WTC11 (cell line): ENCODE results near the gene ILK. TPM values are rescaled to one million over a fixed set of nuclear protein-coding genes. Genes with fewer than 3 reads are reported as not detected.
A peak's percentile ranks its signal among the peaks of the same experiment; 100 is the strongest.

Experiments used
- ATAC-seq: fragments of 200-7000 bp; cut with Tn5 transposase; 2 replicates; pipeline ENCODE4 v1.10.0; 2021; ENCODE audit warnings: mild to moderate bottlenecking, moderate library complexity
- CTCF ChIA-PET: fragments of 300-600 bp; sonication (Branson Sonifier 250); formaldehyde crosslinking; loops from one replicate; lab custom pipeline; 2021; ENCODE audit warnings: antibody characterized with exemption; lab: Charles Lee
- POLR2A ChIA-PET: fragments of 350-600 bp; sonication (Branson Sonifier 250); formaldehyde crosslinking; loops from one replicate; lab custom pipeline; 2021; ENCODE audit warnings: antibody characterized with exemption; lab: Charles Lee
- DNase-seq: peaks from one replicate; pipeline ENCODE4 v3.0.0; 2021; ENCODE audit warnings: low spot score
- H3K27ac Mint-ChIP-seq: 2 replicates; pipeline ENCODE4 v1.8.0; 2021; ENCODE audit warnings: mixed read lengths
- H3K27me3 Mint-ChIP-seq: 2 replicates; pipeline ENCODE4 v1.8.0; 2021; ENCODE audit warnings: low read depth, mild to moderate bottlenecking, moderate library complexity, mixed read lengths
- H3K36me3 Mint-ChIP-seq: 2 replicates; pipeline ENCODE4 v1.8.0; 2021; ENCODE audit warnings: mixed read lengths
- H3K4me1 Mint-ChIP-seq: 2 replicates; pipeline ENCODE4 v1.8.0; 2022; ENCODE audit warnings: mixed read lengths
- H3K4me3 Mint-ChIP-seq: 2 replicates; pipeline ENCODE4 v1.8.0; 2021; ENCODE audit warnings: mild to moderate bottlenecking, moderate library complexity, mixed read lengths
- H3K9me3 Mint-ChIP-seq: 2 replicates; pipeline ENCODE4 v1.8.0; 2021; ENCODE audit warnings: mixed read lengths
- AR ChIP-seq: fragments of 250-450 bp; sonication (Bioruptor Pico); IDR thresholded peaks from 2 replicates; pipeline ENCODE4 v1.9.0; 2021; ENCODE audit warnings: mild to moderate bottlenecking
- ATF6 ChIP-seq: sonication (generic); formaldehyde crosslinking; IDR thresholded peaks from 2 replicates; pipeline ENCODE4 v1.8.1; 2023; ENCODE audit warnings: mild to moderate bottlenecking, missing genetic modification reagents
- CREB1 ChIP-seq: sonication (generic); formaldehyde crosslinking; IDR thresholded peaks from 2 replicates; pipeline ENCODE4 v1.8.0; 2023; ENCODE audit warnings: mild to moderate bottlenecking, missing genetic modification reagents
- E2F4 ChIP-seq: sonication (generic); formaldehyde crosslinking; IDR thresholded peaks from 2 replicates; pipeline ENCODE4 v1.8.1; 2022; ENCODE audit warnings: low read depth, mild to moderate bottlenecking, moderate library complexity, missing genetic modification reagents, borderline replicate concordance
- ELF4 ChIP-seq: sonication (generic); formaldehyde crosslinking; IDR thresholded peaks from 2 replicates; pipeline ENCODE4 v1.8.1; 2022; ENCODE audit warnings: low read depth, mild to moderate bottlenecking, moderate library complexity, missing genetic modification reagents
- FOXK1 ChIP-seq: sonication (generic); formaldehyde crosslinking; IDR thresholded peaks from 2 replicates; pipeline ENCODE4 v1.8.0; 2022; ENCODE audit warnings: mild to moderate bottlenecking, moderate library complexity, missing genetic modification reagents
- FOXP1 ChIP-seq: sonication (generic); formaldehyde crosslinking; IDR thresholded peaks from 2 replicates; pipeline ENCODE4 v1.8.0; 2022; ENCODE audit warnings: missing genetic modification reagents, mild to moderate bottlenecking, moderate library complexity, borderline replicate concordance
- MYBL2 ChIP-seq: sonication (generic); formaldehyde crosslinking; IDR thresholded peaks from 2 replicates; pipeline ENCODE4 v1.8.1; 2023; ENCODE audit warnings: mild to moderate bottlenecking, moderate library complexity, missing genetic modification reagents
- NFATC4 ChIP-seq: fragments of 250-450 bp; sonication (Bioruptor Pico); IDR thresholded peaks from 2 replicates; pipeline ENCODE4 v1.9.0; 2021; ENCODE audit warnings: mild to moderate bottlenecking
- NFYB ChIP-seq: sonication (generic); formaldehyde crosslinking; conservative IDR thresholded peaks from 2 replicates; pipeline ENCODE4 v1.8.0; 2022; ENCODE audit warnings: low read depth, missing genetic modification reagents
- NR1H2 ChIP-seq: sonication (generic); formaldehyde crosslinking; IDR thresholded peaks from 2 replicates; pipeline ENCODE4 v1.9.0; 2021; ENCODE audit warnings: mild to moderate bottlenecking, moderate library complexity, missing genetic modification reagents
- NR2C2 ChIP-seq: sonication (generic); formaldehyde crosslinking; IDR thresholded peaks from 2 replicates; pipeline ENCODE4 v1.8.0; 2022; ENCODE audit warnings: mild to moderate bottlenecking, missing genetic modification reagents
- PREB ChIP-seq: sonication (generic); formaldehyde crosslinking; IDR thresholded peaks from 2 replicates; pipeline ENCODE4 v1.8.1; 2022; ENCODE audit warnings: mild to moderate bottlenecking, missing genetic modification reagents, moderate library complexity, borderline replicate concordance
- RELA ChIP-seq: sonication (generic); formaldehyde crosslinking; IDR thresholded peaks from 2 replicates; pipeline ENCODE4 v1.8.1; 2022; ENCODE audit warnings: missing genetic modification reagents, mild to moderate bottlenecking, borderline replicate concordance
- RORB ChIP-seq: fragments of 250-450 bp; sonication (Bioruptor Pico); IDR thresholded peaks from 2 replicates; pipeline ENCODE4 v1.9.0; 2021; ENCODE audit warnings: mild to moderate bottlenecking
- SMAD4 ChIP-seq: sonication (generic); formaldehyde crosslinking; IDR thresholded peaks from 2 replicates; pipeline ENCODE4 v1.8.0; 2022; ENCODE audit warnings: mild to moderate bottlenecking, missing genetic modification reagents
- TEAD4 ChIP-seq: sonication (generic); formaldehyde crosslinking; IDR thresholded peaks from 2 replicates; pipeline ENCODE4 v1.8.0; 2022; ENCODE audit warnings: mild to moderate bottlenecking, missing genetic modification reagents
- USF2 ChIP-seq: sonication (generic); formaldehyde crosslinking; IDR thresholded peaks from 2 replicates; pipeline ENCODE4 v1.8.1; 2023; ENCODE audit warnings: mild to moderate bottlenecking, missing genetic modification reagents, moderate library complexity
- ZBTB43 ChIP-seq: sonication (generic); formaldehyde crosslinking; IDR thresholded peaks from 2 replicates; pipeline ENCODE4 v1.8.1; 2023; ENCODE audit warnings: mild to moderate bottlenecking, missing genetic modification reagents
- ZNF317 ChIP-seq: sonication (generic); formaldehyde crosslinking; IDR thresholded peaks from 2 replicates; pipeline ENCODE4 v1.8.1; 2023; ENCODE audit warnings: low read depth, mild to moderate bottlenecking, moderate library complexity, missing genetic modification reagents, borderline replicate concordance
- ZNF425 ChIP-seq: fragments of 250-450 bp; sonication (Bioruptor Pico); conservative IDR thresholded peaks from 2 replicates; pipeline ENCODE4 v1.9.0; 2021; ENCODE audit warnings: mild to moderate bottlenecking
- ZNF512 ChIP-seq: sonication (generic); formaldehyde crosslinking; IDR thresholded peaks from 2 replicates; pipeline ENCODE4 v1.8.1; 2022; ENCODE audit warnings: missing genetic modification reagents, borderline replicate concordance
- total RNA-seq: library from RNA; stranded (reverse); gene quantifications from 3 replicates; pipeline ENCODE4 v1.2.3, GENCODE V29; 2021

Gene ILK
- total RNA-seq, 1 experiment from 2014 or later, result 97.7 TPM

GRCh38 chr11:6629892-6630631 is 26.5 kb downstream of the ILK start:
- Mint-ChIP-seq H3K27me3 (peaks cover 41% of the 10 kb centered on the region), H3K9me3 (no peaks in the 10 kb centered on the region), H3K4me1 (peaks cover 8% of the 10 kb centered on the region; the same call in 1 of the 2 replicates), H3K4me3 (peak overlapping the region; percentile 66), H3K36me3 (no peaks in the 10 kb centered on the region), H3K27ac (no peak overlapping the region)
- peak; percentile 80 for DNase-seq
- CTCF ChIA-PET, result interaction anchor here (0.9 to 2.5 kb wide), 7 partner anchors 8 to 154 kb away, joined by 3 to 10 read pairs (median 4); partner anchors contain the start of genes MRPL17 and TPP1
- ATAC-seq, result peak; percentile 77
- POLR2A ChIA-PET, result interaction anchor here (1.2 kb wide), 2 partner anchors 11 kb away, joined by 3 to 4 read pairs; partner anchors contain the start of gene TPP1
- peak; percentile 88 for TF ChIP-seq ELF4 (CRISPR knock-in tag)
- TF ChIP-seq ZNF425 (CRISPR knock-in tag), result no peak
- TF ChIP-seq PREB (CRISPR knock-in tag), result peak; percentile 70; the same call in 1 of the 2 replicates
- TF ChIP-seq NFATC4, result no peak
- TF ChIP-seq ZNF317, result 0 out of 2 replicates have a peak, but pooled peaks have one; percentile 47
- TF ChIP-seq AR (CRISPR knock-in tag), result no peak
- TF ChIP-seq NR1H2, result peak; percentile 86
- 0 out of 2 replicates have a peak, but pooled peaks have one; percentile 82 for TF ChIP-seq E2F4 (CRISPR knock-in tag)
- TF ChIP-seq NFYB (CRISPR knock-in tag), result 0 out of 2 replicates have a peak, but pooled peaks have one; percentile 43
- TF ChIP-seq RORB, result no peak
- 0 out of 2 replicates have a peak, but pooled peaks have one; percentile 60 for TF ChIP-seq ZBTB43
- peak; percentile 82 for TF ChIP-seq NR2C2 (CRISPR knock-in tag)
- TF ChIP-seq TEAD4, result peak; percentile 91
- no peak for TF ChIP-seq ATF6 (CRISPR knock-in tag)
- peak; percentile 94 for TF ChIP-seq SMAD4 (CRISPR knock-in tag)
- TF ChIP-seq ZNF512 (CRISPR knock-in tag), result peak; percentile 34; the same call in 1 of the 2 replicates
- TF ChIP-seq MYBL2 (CRISPR knock-in tag), result peak; percentile 94
- peak; percentile 98 for TF ChIP-seq FOXP1 (CRISPR knock-in tag)
- 0 out of 2 replicates have a peak, but pooled peaks have one; percentile 37 for TF ChIP-seq USF2 (CRISPR knock-in tag)
- no peak; the same call in 1 of the 2 replicates for TF ChIP-seq RELA
- peak; percentile 88 for TF ChIP-seq CREB1 (CRISPR knock-in tag)
- peak; percentile 78; the same call in 1 of the 2 replicates for TF ChIP-seq FOXK1 (CRISPR knock-in tag)
